NCI-H526 treated with DMSO at 0.1 percent for 48 hours (cell line): Measurements from ENCODE around the gene MICALL1.
A peak's percentile ranks its signal among the peaks of the same experiment; 100 is the strongest.
"Not testable (repeated sequence)": the region's sequence is repeated elsewhere in the genome, so short reads cannot be mapped to it uniquely, and the experiment has no call there.

Experiments
- DNase-seq: peaks from one replicate; lab custom pipeline; 2025; lab: John Stamatoyannopoulos, UW

MICALL1 gene

DNA sequence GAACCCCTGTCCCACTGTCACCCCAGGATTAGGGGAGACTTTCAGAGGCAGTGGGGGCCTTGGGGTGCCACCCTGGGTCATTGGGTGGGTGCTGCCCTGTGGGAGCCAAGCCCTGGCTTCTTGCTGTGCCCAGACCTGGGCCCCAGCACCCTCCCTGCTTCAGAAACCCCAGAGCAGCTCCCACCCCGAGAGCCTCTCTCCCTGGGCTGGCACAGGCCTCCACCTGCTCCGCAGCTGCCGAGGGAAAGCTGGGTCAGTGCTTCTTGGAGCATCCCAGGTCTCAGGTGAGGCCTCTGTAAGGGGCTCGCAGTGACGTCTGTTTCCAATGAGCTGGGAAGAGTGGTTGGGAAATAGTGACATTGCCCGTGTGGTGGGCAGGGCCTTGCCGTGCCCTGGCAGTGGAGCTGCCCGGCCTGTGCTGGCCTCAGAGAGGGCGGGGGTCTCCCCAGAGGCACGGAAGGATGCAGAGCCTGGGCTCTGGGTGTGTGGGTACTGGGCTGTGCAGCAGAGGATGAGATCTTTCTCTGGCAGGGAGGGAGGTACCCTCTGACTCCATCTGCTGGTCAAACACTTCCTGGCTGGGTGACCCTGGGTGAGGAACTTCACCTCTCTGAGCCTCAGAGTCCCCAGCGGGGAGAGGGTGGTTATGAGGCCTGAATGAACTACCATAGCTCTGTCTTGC lies 24.3 kb downstream of the MICALL1 start:
- no peak for DNase-seq

DNA sequence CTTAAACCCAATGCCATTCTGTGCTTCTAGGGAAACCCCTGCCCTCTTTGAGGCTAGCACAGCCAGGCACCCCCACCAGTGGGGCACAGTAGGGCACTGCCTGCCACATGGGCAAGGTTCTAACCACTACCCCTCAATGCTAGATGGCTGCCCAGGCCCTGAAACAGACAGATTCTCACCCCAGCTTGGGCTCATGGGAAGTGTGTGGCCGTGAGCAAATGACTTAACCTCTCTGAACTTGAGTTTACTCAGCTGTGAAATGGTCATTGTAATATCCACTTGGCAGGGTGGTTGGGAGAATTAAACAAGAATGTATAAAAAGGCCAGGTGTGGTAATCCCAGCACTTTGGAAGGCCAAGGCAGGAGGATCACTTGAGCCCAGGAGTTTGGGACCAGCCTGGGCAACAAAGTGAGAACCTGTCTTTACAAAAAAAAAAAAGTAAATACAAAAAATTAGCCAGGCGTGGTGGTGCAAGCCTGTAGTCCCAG lies 24.9 kb downstream of the MICALL1 start:
- no peak for DNase-seq

DNA sequence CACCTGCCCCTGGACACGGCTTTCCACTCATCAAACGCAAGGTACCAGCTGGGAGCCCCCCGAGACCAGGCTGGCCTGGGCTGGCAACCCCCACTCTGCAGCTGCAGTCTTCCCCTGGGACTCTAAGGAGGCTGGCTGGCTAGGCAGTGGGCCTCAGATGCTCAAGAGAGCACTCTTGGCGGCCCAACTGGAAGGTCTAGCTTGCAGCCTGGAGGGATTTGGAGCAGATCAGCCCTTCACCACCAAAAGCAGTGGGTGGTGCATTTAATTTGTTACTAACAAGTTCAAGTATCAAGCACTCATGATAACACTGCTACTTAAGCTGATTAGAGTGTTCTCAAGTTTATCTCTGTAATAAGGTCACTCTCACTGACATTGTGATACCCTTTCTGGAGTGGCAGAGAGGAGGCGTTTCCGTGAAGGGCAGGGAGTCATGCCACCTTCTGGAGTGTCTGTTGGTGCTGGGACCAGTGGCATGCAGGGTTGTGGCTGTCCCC lies 25.8 kb downstream of the MICALL1 start:
- DNase-seq = no peak

DNA sequence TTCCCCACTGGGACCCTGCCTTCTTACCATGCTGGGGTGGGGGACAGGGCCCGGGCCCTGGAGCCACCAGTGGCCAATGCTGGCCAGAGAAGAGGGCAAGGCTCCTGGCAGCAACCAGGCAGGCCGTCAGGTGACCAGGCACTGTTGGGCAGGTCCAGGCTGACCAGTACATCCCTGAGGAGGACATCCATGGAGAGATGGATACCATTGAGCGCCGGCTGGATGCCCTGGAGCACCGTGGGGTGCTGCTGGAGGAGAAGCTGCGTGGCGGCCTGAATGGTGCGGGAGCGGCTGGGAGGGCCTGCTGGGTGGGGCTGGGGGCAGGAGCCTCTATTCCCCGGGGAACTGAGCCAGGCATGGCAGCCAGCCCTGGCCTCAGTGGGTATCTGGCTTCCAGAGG lies 26.3 kb downstream of the MICALL1 start:
- no peak for DNase-seq

DNA sequence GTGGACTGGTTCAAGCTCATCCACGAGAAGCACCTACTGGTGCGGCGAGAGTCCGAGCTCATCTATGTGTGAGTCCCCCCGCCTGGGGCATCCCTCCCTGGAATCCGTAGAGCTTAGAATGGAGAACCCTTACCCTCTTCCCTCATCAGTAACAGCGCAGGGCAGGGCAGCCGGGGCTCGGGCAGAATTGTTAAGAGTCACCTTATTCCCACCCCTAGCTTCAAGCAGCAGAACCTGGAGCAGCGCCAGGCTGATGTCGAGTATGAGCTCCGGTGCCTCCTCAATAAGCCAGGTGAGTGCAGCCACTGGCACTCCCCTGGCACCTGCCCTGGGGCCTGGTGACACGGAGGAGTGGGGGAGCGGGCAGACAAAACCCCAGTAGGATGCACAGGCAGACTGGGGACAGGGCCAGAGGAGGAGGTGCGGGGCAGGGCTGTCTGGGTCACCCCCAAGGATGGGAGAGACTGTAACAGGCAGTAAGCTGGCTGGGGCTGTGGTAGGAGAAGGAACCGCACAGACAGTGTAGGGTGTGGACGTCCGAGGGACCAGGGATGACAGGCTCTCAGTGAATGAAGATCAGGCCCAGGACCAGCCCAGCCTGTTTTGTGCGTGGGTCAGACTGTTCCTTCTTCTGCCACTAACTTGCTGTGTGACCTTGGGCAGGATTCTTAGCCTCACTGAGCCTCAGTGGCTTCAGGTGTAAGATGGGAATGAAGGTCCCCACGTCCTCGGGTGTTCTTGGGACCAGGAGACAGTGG lies 26.9 kb downstream of the MICALL1 start:
- DNase-seq = no peak

DNA sequence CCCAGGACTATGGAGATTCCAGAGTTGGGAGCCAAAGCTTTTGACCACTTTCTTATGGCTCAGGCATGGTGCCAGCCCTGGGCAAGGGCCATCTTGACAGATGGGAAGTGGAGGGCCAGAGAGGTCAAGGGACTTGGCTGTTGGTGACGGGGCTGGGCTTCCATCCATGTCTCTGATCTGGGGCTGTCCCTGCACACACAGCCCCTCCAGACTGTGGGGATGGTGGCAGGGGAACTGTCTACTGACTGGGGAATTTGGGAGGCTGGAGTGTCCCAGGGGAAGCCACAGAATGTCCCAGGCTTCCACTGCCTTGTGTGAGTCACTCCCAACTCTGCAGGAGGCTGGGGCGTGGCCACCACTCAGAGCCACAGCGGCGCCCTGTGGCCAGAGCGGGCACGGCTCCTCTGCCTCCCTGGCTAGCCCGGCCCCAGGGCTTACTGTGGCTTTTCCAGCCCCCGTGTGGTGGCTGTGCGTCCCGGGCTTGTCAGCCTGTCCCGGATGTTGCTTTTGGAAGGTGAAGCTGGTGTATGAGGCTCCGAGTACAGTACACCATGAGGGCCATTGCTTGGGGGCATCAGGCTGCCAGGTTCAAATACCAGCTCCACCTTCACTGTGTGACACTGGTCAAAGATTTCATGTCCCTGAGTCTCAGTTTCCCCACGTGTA lies 27.7 kb downstream of the MICALL1 start:
- peak; percentile 7 for DNase-seq

DNA sequence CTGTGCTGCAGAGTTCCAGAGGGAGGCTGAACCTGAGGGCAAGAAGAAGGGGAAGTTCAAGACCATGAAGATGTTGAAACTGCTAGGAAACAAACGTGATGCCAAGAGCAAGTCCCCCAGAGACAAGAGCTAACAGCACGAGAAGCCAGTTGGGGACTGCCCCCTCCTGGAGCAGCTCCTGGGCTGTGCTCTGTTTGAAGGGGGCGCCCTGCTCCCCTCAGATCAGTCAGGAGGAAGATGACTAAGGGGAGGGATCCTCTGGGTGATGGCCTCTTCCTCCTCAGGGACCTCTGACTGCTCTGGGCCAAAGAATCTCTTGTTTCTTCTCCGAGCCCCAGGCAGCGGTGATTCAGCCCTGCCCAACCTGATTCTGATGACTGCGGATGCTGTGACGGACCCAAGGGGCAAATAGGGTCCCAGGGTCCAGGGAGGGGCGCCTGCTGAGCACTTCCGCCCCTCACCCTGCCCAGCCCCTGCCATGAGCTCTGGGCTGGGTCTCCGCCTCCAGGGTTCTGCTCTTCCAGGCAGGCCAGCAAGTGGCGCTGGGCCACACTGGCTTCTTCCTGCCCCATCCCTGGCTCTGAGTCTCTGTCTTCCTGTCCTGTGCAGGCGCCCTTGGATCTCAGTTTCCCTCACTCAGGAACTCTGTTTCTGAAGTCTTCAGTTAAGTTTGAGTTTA lies 34.7 kb downstream of the MICALL1 start:
- DNase-seq = no peak

DNA sequence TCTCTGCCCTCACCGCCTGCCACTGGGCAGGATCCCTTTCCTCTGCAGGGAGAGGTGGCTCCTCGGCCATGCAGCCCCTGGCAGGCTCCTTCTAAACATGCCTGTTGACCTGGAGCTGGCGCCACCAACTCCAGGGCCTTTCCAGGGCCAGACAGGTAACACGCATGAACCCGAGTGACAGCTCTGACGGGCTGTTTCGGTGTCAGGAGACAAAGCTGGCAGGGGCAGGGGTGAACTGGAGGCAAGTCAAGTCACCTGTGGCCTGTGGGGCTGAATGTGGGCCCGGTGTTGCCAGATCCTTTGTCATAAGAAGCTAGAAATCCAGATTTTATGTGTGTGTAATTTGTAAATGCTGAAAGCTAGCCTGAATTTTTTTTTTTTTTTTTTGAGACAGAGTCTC lies 36.0 kb downstream of the MICALL1 start:
- DNase-seq = no peak

DNA sequence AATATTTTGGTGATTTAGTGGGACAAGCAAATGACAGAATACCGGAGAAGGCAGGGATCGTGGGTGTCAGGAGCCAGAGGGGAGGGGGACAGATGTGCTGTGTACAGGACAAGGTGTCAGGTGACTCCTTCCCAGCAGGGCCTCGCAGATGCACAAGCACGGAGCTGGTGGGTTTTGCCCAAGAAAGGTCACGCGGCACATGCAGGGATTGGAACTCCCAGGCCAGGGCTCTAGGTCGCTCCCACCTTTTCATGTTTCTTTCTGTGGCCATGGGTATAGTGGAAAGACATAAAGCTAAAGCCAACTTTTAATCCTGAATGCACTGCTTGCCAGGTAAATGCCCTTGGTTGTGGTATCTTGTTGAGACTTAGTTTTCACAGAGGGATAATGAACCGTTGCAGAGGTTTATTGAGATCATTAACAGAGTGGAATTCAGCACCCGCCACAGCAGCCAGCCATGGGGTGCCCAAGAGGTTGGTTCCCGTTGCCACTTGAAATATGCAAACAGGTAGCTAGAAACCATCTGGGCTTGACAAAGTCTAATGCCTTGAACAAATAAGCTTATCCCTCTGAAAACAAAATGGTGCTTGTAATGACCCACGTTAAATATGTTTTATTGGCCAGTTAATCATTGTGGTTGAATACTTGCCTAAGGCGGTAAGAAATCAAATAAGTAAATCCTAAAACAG lies 37.2 kb downstream of the MICALL1 start:
- no peak for DNase-seq

DNA sequence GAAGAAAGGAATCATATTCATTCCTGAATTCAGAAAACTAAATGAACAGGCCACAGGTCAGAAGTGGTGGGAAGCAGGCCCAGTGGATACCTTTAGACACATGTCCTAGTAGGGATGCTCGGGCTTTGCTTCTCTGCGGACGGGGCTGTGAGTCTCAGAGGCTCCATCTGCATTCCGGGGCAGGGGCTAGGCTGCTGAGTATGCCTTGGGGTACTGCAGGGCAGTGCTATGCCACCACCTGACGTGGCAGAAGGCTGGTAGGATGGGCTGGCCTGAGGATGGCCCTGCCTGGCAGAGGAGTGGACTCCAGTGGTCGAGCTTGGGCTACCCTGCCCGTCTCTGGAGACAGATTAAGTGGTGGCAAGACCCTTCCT lies 37.7 kb downstream of the MICALL1 start:
- DNase-seq = no peak

DNA sequence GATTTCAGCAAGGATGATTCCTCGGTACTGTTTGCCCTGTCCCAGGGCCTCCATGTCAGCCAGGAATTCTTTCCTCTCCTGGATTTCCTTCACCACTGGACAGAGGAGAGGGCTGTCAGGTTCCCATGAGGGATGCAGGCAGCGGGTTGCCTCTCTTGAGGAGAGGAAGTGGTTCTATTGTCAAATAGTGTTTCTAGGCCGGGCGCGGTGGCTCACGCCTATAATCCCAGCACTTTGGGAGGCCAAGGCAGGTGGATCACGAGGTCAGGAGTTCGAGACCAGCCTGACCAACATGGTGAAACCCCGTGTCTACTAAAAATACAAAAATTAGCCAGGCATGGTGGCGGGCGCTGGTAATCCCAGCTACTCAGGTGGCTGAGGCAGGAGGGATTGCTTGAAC lies 38.3 kb downstream of the MICALL1 start:
- DNase-seq = not testable (repeated sequence)

DNA sequence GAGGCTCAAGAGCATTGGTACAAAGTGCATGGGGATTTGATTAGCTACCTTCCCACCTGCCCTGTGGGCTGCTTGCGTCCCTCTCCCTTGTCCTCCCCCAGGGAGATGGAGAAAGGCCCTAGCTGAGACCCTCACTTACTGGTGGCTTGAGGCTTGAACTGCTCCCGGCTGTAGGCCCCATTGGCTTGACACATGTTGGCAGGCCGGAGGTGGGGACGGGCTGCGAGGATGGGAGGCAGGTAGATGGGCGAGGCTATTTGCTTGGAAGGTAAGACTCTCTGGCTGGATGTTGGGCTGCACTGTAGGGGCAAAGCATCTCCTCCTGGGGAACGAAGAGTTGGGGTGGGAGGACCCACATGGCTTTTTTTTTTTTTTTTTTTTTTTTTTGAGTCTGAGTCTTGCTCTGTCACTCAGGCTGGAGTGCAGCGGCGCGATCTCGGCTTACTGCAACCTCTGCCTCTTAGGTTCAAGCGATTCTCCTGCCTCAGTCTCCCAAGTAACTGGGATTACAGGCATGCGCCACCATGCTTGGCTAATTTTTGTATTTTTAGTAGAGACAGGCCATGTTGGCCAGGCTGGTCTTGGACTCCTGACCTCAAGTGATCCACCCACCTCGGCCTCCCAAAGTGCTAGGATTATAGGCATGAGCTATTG lies 41.2 kb downstream of the MICALL1 start:
- not testable (repeated sequence) for DNase-seq

DNA sequence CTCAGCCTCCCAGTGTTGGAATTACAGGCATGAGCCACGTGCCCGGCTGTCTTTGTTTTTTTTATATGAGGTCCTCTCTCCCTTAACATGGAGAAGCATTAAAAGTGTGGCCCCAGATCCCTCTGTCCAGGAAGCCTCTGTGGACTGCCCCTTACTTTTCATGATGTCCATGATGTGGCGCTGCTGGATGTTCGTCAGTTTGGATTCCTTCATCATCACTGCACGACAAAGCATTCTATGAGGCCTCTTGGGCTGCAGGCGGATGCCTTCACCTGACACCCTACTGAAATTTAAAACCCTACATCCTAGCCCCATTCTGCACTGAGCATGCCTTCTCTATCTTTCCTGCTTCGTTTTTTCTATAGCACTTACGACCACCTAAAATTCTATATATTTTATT lies 45.2 kb downstream of the MICALL1 start:
- no peak for DNase-seq

DNA sequence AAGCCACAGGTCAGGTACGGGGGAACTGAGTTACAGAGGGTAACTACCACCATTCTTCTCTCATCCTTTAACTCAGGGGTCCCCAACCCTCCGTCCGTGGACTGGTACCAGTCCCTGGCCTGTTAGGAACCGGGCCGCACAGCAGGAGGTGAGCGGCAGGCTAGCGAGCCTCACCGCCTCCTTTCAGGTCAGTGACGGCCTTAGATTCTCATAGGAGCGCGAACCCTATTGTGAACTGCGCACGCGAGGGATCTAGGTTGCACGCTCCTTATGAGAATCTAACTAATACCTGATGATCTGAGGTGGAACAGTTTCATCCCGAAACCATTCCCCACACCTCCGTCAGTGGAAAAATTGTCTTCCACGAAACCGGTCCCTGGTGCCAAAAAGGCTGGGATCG lies 46.5 kb downstream of the MICALL1 start:
- DNase-seq = not testable (repeated sequence)

DNA sequence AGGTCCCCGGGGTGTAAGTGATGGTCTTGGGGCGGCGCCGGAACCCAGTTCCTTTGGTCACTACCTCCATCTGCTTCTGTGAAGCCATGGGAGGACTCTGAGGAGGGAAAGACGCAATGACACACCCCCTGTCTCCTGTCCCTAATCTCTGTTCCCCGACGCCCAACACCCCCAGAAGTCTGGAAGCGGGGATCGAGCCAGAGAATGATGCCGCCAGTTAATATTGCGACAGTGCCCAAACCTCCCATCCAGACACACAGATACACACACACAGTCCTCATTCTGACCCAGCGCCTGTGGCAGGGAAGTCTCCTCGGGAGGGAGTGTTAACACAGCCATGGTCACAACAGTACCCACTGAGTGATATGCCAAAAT lies 47.0 kb downstream of the MICALL1 start:
- DNase-seq = no peak

DNA sequence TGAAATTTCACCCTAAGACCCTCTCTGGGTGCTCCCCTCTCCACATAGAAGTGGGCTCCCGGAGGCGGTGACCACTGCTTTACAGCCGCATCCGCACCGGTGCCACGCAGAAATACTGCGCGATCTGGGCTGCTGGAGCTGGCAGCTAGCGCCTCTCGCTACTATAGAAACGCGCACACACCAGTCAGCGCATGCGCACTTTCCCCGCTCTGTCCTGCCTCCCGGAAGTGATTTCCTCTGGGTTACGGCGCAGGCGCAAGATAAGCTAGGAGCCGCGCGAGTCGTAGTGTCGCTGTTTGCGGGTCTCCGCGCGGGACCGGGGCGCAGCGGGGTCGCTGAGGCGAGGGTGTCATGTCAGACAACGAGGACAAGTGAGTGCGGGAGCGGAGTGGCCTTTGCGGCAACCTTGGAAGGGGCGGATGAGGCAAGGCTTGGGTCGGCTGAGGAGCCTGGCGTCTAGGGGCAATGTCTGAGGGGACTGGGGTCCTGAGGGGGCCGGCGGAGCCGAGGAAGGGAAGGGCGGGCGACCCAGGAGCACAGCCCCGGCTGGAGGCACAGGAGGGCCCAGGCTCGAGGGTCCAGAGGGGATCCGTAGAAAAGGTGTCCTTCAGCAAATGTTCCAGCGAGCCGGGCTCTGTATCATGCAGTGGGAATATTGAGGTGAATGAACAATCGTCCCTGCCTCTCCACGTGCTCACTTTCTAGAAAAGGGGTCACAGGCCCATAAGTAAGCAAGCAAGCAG lies 47.5 kb downstream of the MICALL1 start, which contains the start of the genes C22orf23 and POLR2F:
Gene C22orf23 (minus strand): TSS at position 165 of the 743 bp plus-strand sequence. CDS start 452 bp downstream, outside the sequence.
Gene POLR2F (plus strand): TSS at position 263 of the 743 bp plus-strand sequence. CDS start 89 bp downstream, at position 352.
- DNase-seq = peak; percentile 78

DNA sequence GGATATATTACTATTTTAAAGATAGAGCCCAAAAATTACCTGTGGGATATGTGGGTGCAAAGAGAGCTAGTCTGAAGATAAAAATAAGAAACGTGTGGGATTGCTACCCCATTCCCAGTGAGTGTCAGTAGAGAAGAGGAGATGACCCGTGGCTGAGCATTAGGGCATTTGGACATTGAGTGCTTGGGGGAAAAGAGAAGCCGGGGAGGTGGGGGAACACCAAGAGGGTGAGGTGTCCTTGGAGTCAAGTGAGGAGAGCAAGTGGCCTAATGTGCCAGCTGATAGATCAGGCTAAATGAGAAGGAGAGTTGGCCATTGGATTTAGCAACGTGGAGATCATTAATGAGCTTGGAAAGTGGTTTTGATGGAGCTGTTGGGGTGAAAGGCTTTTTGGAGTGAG lies 48.6 kb downstream of the MICALL1 start:
- DNase-seq = no peak

DNA sequence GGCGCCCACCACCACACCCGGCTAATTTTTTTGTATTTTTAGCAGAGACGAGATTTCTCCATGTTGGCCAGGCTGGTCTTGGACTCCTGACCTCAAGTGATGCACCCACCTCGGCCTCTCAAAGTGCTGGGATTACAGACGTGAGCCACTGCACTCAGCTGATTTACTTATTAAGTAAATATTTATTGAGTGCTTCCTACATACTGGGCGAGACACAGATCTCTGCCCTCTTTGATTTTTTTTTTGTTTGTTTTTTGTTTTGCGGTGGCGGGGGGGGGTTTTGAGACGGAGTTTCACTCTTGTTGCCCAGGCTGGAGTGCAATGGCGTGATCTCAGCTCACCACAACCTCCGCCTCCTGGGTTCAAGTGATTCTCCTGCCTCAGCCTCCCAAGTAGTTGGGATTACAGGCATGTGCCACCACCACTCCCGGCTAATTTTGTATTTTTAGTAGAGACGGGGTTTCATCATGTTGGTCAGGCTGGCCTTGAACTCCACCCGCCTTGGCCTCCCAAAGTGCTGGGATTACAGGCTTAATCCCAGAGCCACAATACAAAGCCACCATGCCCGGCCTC lies 49.8 kb downstream of the MICALL1 start:
- DNase-seq = not testable (repeated sequence)

DNA sequence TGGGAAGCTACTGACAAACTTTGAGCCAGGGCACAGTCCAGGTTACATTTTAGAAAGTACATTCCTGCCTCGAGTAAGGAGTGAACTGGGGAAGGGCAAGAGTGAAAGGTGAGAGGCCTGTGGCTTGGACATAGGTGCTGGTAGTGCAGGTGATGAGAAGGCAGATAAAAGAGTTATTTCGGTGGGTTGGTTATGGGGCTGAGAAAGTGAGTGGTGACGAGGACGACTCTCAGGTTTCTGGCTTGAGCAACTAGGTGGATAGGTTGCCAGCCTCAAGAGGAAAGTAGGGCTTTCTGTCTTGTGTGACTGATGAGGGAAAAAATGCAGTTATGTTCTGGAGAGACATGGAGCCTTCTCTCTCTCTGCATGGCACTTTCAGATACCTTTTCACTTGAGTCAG lies 51.1 kb downstream of the MICALL1 start:
- no peak for DNase-seq
